HUES64 (cell line): ENCODE data around the gene KRT32.

Source experiments
- H3K27ac ChIP-seq: 2 replicates; pipeline ENCODE4 v1.7.0; 2013; ENCODE audit warnings: low read depth, low read length, inconsistent platforms
- H3K27me3 ChIP-seq: 2 replicates; pipeline ENCODE4 v1.6.1; 2013; ENCODE audit warnings: mild to moderate bottlenecking, low read length; ENCODE audit not compliant: insufficient read depth
- H3K36me3 ChIP-seq: 2 replicates; pipeline ENCODE4 v1.6.1; 2013; ENCODE audit warnings: mild to moderate bottlenecking, low read length; ENCODE audit not compliant: insufficient read depth
- H3K4me1 ChIP-seq: 2 replicates; pipeline ENCODE4 v1.6.1; 2013; ENCODE audit warnings: mild to moderate bottlenecking, low read length, moderate library complexity; ENCODE audit not compliant: insufficient read depth
- H3K4me3 ChIP-seq: 2 replicates; pipeline ENCODE4 v1.5.1; 2013; ENCODE audit warnings: mild to moderate bottlenecking, low read length, moderate library complexity
- H3K9ac ChIP-seq: 2 replicates; pipeline ENCODE4 v1.6.1; 2013; ENCODE audit warnings: mild to moderate bottlenecking, low read depth, low read length
- H3K9me3 ChIP-seq: 2 replicates; pipeline ENCODE4 v1.6.1; 2013; ENCODE audit warnings: low read depth, low read length; ENCODE audit not compliant: insufficient read depth
- WGBS: fragments of 150-250, 120-280 bp; methylation state at CpG from one replicate; pipeline ENCODE4 v1.1.7; 2013; ENCODE audit warnings: missing lambda C conversion rate; 5-methylcytosine and 5-hydroxymethylcytosine counted together

Gene KRT32

DNA sequence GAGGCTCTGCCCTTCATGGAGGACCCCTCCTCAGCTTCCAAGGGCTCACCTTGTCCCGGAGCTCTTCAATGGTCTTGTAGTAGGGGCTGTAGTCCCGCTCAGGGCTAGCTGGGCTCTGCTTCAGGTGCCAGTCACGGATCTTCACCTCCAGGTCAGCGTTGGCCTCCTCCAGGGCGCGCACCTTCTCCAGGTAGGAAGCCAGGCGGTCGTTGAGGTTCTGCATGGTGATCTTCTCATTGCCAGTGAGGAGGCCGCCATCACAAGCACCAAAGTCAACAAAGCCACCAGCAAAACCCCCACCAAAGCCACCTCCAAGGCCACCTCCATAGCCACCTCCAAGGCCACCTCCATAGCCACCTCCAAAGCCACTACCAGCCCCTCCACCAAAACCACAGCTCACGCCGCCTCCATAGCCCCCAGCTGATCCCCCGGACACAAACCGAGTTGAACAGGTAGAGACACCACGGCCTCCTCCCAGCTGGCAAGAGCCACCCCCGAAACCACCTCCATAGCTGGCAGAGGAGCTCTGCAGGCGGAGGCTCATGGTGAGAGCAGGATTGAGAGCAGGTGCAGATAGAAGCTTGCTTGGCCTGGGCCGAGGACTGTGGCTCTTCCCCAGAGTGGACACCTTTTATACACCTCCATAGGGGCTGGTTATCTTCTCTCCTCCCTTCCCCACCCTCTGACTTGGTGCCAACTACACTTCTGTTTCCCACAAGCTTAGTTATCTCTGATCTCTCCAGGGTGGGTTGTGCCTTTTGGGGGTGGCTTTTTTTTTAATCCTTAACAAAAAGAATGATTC, 38.0 kb upstream of the KRT32 start, which contains the start of gene KRT13:
Gene KRT13, minus strand, starts transcription at position 606 of the 802 bp plus-strand sequence. Its CDS starts 62 bp downstream, at position 544.
- H3K9ac ChIP-seq, result no peak within 1 kb of the TSS
- 91% methylated on average over 17 of the region's 17 CpGs for WGBS
- no peak within 1 kb of the TSS for H3K4me3 ChIP-seq
- peaks cover 8% of the 10 kb centered on the region for H3K4me1 ChIP-seq
- no peaks in the 10 kb centered on the region for H3K36me3 ChIP-seq
- H3K9me3 ChIP-seq, result no peaks in the 10 kb centered on the region
- H3K27me3 ChIP-seq, result no peaks in the 10 kb centered on the region
- no peak within 1 kb of the TSS for H3K27ac ChIP-seq

- no peaks in the 10 kb centered on the region for H3K27me3 ChIP-seq
- 90% methylated on average over 8 of the region's 8 CpGs for WGBS
Observed at GRCh38 chr17:41504246-41504977, 37.2 kb upstream of the KRT32 start.

GRCh38 chr17:41503202-41503601, 36.0 kb upstream of the KRT32 start:
- Histone ChIP-seq H3K4me3 (no peak overlapping the region), H3K9me3 (no peaks in the 10 kb centered on the region), H3K9ac (no peak overlapping the region), H3K27ac (no peak overlapping the region), H3K4me1 (peaks cover 7% of the 10 kb centered on the region), H3K27me3 (no peaks in the 10 kb centered on the region; the same call in 1 of the 2 replicates), H3K36me3 (no peaks in the 10 kb centered on the region)
- 95% methylated on average over 8 of the region's 9 CpGs for WGBS

More at GRCh38 chr17:41504246-41504977, 37.2 kb upstream of the KRT32 start:
- Histone ChIP-seq H3K36me3 (no peaks in the 10 kb centered on the region), H3K9ac (no peak overlapping the region), H3K4me1 (peaks cover 7% of the 10 kb centered on the region), H3K27ac (no peak overlapping the region), H3K4me3 (no peak overlapping the region), H3K9me3 (no peaks in the 10 kb centered on the region)

- no peak overlapping the region for H3K9ac ChIP-seq
- 57% methylated on average over 15 of the region's 15 CpGs for WGBS
- no peaks in the 10 kb centered on the region for H3K36me3 ChIP-seq
- no peak overlapping the region for H3K4me3 ChIP-seq
- no peaks in the 10 kb centered on the region for H3K9me3 ChIP-seq
- no peaks in the 10 kb centered on the region; the same call in 1 of the 2 replicates for H3K27me3 ChIP-seq
- H3K4me1 ChIP-seq, result peaks cover 9% of the 10 kb centered on the region
- H3K27ac ChIP-seq, result no peak overlapping the region
Observed at GRCh38 chr17:41500131-41500911, 33.1 kb upstream of the KRT32 start.

- H3K4me1 ChIP-seq, result peaks cover 9% of the 10 kb centered on the region
- H3K9me3 ChIP-seq, result no peaks in the 10 kb centered on the region
- H3K36me3 ChIP-seq, result no peaks in the 10 kb centered on the region
- WGBS, result 91% methylated on average over 5 of the region's 5 CpGs
- no peaks in the 10 kb centered on the region; the same call in 1 of the 2 replicates for H3K27me3 ChIP-seq
- H3K9ac ChIP-seq, result no peak overlapping the region
- no peak overlapping the region for H3K27ac ChIP-seq
- no peak overlapping the region for H3K4me3 ChIP-seq
Observed at GRCh38 chr17:41499714-41500113, 32.5 kb upstream of the KRT32 start.

GRCh38 chr17:41498276-41498675, 31.1 kb upstream of the KRT32 start:
- Histone ChIP-seq H3K27ac (no peak overlapping the region), H3K4me3 (no peak overlapping the region), H3K4me1 (peaks cover 9% of the 10 kb centered on the region), H3K9ac (no peak overlapping the region), H3K9me3 (no peaks in the 10 kb centered on the region), H3K36me3 (no peaks in the 10 kb centered on the region), H3K27me3 (no peaks in the 10 kb centered on the region; the same call in 1 of the 2 replicates)
- 85% methylated on average over 6 of the region's 6 CpGs for WGBS

DNA sequence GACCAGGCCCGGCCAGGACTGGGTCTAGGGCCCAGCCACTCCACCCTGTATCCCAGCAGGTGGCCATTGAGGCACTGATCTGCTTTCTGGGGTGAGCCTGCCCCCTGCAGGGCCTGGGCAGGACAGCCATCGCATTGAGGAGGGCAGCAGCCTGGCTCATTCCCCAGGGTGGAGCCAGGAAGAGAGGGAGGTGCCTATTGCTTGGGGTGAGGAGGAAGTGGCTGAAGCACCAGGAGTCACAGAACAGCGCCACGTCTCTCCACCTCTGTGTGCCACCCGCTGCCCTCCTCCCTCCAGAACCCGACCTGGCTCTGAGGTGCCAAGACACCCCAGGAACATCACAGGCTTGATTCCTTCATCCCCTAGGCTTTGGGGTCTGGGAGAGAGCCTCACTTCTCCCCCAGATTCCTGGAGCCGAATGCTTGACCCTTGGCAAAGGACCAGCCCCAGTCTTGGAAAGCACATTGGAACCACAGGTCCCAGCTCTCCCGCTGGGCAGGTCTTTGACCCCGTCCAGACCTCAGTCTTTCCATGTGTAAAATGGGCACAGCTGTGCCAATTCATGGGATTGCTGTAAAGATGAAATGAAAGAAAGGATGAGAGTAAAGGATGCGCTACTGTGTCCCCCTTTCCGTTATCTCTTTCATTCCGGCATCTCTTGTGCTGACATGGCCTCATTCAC, 29.8 kb upstream of the KRT32 start:
- Histone ChIP-seq H3K9me3 (no peaks in the 10 kb centered on the region), H3K4me1 (peaks cover 9% of the 10 kb centered on the region), H3K27me3 (no peaks in the 10 kb centered on the region; the same call in 1 of the 2 replicates), H3K4me3 (no peak overlapping the region), H3K36me3 (no peaks in the 10 kb centered on the region), H3K27ac (no peak overlapping the region), H3K9ac (no peak overlapping the region)
- 68% methylated on average over 12 of the region's 12 CpGs for WGBS

DNA sequence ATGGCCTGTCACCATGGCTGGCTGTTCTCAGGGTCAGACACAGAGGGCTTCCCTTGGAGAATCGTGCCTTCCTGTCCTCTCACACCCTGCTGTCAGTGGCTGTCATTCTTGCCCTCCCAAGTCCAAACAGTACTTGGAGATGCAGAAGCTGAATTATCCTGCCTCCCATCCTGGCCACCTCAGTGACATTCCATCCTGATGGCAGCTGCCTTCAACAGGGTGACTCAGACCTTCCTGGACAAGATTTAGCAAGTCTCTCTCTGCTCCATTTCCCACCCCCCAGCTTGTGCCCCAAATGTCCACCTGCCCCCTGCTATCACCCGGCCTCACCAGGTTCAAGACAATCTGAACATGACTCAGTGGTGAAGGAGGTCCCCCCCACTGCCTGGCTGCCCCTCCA, 27.3 kb upstream of the KRT32 start:
- no peaks in the 10 kb centered on the region; the same call in 1 of the 2 replicates for H3K27me3 ChIP-seq
- H3K36me3 ChIP-seq, result no peaks in the 10 kb centered on the region
- WGBS, result 79% methylated on average over 2 of the region's 2 CpGs
- H3K4me1 ChIP-seq, result peaks cover 3% of the 10 kb centered on the region; the same call in 1 of the 2 replicates
- H3K4me3 ChIP-seq, result no peak overlapping the region
- H3K27ac ChIP-seq, result no peak overlapping the region
- no peaks in the 10 kb centered on the region for H3K9me3 ChIP-seq
- no peak overlapping the region for H3K9ac ChIP-seq

GRCh38 chr17:41492771-41493170, 25.6 kb upstream of the KRT32 start:
- no peak overlapping the region for H3K27ac ChIP-seq
- WGBS, result 92% methylated on average over 4 of the region's 4 CpGs
- H3K9ac ChIP-seq, result no peak overlapping the region

DNA sequence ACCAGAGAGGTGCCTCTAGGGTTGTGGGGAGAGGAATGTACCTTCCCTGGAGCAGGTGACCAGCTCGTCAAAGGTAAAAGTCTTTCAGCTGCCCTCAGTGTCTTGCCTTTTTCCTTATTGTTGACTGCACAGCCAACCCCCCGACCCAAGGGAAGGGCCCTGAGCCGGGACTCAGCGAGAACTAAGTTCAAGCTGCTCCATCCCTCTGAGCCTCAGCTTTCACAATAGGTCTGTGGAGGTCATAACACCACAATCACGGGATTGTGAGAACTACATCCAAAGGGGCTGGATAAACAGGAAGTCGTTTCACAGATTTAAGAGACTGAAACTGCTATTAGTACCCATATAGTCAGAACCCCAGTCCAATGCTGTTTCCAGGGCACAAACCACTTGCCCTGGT, 25.2 kb upstream of the KRT32 start:
- H3K4me3 ChIP-seq, result no peak overlapping the region
- 89% methylated on average over 6 of the region's 6 CpGs for WGBS
- no peak overlapping the region for H3K27ac ChIP-seq
- peaks cover 3% of the 10 kb centered on the region; the same call in 1 of the 2 replicates for H3K4me1 ChIP-seq
- H3K9me3 ChIP-seq, result no peaks in the 10 kb centered on the region
- H3K9ac ChIP-seq, result no peak overlapping the region
- no peaks in the 10 kb centered on the region for H3K36me3 ChIP-seq
- H3K27me3 ChIP-seq, result no peaks in the 10 kb centered on the region

More at GRCh38 chr17:41492771-41493170, 25.6 kb upstream of the KRT32 start:
- H3K4me3 ChIP-seq, result no peak overlapping the region
- peaks cover 3% of the 10 kb centered on the region; the same call in 1 of the 2 replicates for H3K4me1 ChIP-seq
- no peaks in the 10 kb centered on the region for H3K27me3 ChIP-seq
- H3K9me3 ChIP-seq, result no peaks in the 10 kb centered on the region
- H3K36me3 ChIP-seq, result no peaks in the 10 kb centered on the region
